Caki2 (cell line): ENCODE data around the gene PNKP. TPM values are rescaled to one million over a fixed set of nuclear protein-coding genes. Genes with fewer than 3 reads are reported as not detected.

Source experiments
- DNase-seq: peaks from one replicate; pipeline ENCODE4 v3.0.0-alpha.2; 2015; ENCODE audit warnings: low read depth
- in situ Hi-C: cut with HindIII; loops from 2 replicates; pipeline ENCODE4 v1.10.0; 2016; ENCODE audit warnings: low sequenced_read_pairs, low pct_unique_long_range_greater_than_20kb, mixed read lengths
- total RNA-seq: library from RNA; depleted of rRNA; stranded (reverse); fragments of >200 nt; shearing (Covaris generic); gene quantifications from 2 replicates; pipeline ENCODE4 v1.2.3, GENCODE V29; 2014; ENCODE audit warnings: low replicate concordance

The PNKP gene
- total RNA-seq, 1 experiment from 2014 or later: 99.6 TPM

DNA sequence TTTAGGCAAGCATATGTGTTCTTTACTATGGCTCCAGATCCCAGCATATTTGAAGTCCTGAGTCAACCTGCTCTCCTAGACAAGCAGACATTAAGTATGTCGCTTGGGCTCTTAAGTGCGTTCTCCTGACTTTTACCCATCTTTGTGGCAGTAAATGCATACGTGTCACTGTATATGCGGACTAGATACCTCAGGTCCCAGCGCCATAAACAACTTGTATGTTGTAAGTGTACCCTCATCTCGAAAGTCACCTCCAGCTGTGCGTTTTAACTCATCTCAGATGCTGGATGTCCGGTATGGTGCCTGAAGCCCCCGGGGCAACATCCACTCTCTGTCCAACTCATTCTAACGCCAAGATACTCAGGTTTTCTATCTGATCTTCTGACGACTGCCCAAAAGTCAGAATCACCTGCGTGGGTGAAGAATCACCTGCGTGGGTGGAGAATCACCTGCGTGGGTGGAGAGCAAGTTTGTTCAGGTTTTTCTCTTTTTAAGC is 14.7 kb downstream of the PNKP start:
- in situ Hi-C loops: no loop called here
- no peak for DNase-seq

DNA sequence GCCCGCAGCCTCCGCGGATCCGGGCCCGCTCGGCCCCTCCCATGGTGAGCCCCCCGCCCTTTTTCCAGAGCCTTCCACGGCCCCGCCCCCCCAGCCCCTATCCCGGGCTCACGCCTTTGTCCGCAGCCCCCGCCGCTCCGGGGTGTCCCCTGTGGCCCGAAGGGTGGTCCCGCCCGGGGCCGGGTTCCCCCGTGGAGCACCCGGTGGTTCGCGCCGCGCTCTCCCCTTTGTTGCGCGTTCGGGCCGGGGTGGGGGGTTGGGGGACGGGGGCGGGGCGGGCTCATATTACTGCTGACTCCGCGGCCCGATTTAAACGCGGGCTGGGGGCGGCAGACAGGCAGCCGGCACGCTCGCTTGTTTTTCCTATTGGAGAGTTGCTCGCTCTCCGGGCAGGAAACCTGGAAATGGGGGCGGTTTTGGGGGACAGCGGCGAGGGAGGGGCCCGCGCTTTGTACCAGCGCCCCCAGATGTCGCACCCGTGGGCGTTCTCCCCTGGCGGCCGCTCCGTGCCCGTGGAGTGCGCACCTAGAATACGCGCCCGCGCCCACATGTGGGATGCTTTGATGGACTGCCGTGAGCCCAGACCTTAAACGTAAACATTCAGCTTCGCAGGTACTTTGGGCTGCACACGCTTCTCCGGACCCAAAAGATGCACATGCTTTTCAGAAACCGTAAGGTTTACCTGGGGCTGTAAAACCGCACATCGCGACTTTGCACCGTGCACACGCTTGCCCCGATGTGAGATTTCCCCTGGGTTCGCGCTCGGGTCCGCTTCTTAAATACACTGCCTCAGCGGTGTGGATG is 15.7 kb downstream of the PNKP start:
- no peak for DNase-seq
- in situ Hi-C loops: no loop called here

DNA sequence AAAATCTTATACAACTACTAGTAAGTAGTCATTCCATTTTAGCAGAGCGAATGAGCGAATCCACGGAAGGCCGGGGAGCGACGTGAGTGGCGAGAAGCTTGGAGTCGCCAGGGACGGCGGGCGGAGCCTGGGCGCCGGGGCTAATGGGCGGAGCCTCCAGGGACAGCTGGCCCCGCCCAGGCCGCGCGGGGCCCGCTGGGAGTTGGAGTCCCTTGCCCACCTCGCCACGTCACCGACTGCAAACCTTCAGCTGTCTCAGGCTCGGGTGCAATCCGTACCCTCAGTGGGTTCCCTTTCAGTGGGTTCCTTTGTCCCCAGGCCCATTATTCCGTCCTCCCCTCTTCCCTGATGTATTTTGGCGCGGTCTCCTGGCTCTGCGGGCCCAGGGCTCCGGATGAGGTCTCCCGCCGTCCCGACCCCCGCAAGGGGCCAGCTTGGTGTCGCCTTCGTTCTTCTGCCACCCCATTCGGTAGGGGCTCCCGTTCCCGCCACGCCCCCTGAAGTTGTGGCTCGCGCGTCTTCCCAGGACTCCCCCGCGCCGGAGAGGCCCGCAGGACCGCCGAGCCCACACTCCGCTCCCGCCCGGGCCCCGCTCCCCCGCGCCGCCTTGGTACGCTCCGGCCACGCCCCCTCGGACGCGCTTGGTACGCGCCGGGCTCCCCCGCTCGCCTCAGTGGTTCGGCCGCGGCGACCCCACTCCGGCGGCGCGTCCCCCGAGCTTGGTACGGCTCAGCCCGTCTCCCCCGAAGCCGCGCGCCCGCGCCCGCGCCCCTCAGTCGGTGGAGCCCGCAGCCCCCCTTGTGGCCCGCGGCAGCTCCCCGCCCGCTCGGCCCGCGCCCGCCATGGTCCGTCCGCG is 16.7 kb downstream of the PNKP start, which contains the start of gene PTOV1:
Gene PTOV1, plus strand, starts transcription at position 673 of the 856 bp plus-strand sequence.
- peak; percentile 92 for DNase-seq
- in situ Hi-C loops: no loop called here

DNA sequence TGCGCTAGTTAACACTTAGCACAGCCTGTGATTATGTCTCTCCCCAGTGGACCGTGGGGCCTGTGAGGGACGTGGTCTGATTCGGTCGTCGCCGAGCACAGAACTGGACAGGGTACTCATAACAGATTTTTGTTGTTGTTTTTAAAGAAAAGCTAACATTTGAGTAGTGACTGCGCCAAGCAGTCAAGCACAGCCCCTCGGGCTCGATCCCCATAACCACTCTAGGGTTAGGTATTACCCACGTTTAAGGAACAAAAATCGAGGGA is 17.2 kb downstream of the PNKP start:
- in situ Hi-C loops: no loop called here
- DNase-seq: no peak

DNA sequence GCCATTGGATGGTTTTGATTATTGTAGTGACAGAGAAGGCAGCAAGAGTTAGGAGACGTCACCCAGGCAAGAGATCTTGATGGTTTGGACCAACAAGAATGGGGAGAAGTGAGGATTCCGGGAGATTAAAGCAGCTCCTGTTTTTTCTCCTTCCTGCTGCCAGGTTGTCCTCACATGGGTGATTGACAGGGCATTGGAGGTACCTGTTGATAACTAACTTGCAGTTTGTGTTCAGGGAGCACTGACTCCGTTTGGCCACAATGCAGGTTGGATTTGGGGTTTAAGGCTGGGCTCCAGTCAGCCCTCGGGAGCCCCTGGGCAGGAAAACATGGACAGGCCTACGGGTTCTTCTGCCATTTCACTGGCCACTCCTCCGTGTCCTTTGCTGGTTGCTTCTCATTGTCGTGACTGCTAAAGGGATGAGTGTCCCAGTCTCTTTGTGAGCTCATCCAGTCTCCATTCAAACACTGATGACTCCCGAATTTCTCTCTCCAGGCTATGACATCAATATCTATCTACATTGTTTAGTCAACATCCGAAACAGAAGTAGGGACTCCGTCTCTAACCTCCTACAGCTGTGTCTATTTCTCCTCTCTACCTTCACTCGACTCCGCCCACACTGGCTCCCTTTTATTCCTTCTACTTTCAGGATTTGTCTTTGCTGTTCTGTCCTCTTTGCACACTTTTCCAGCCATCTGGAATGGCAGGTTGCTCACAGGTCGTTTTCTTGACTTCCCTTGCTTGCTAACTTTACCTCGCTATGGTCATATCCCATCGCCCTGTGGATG is 17.7 kb downstream of the PNKP start:
- peak; percentile 19 for DNase-seq
- in situ Hi-C loops: no loop called here

DNA sequence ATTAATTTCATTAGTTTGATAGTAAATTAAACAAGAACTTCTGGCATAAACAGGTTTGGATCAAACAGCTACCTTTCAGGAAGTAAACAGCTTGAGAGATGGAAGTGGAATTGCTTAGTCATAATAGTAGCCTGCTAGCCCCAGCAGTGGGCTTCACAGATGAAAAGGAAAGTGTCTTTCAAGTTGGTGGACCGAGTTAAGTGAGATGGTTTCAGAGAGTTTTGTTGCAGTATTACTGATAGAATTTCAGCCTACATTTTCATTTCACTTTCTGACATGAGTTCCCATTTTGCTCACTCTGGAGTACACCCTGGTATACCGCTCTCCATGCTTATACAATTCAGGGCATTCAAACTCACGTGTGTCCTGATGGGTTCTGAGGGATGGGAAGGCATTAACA is 18.4 kb downstream of the PNKP start:
- in situ Hi-C loops: no loop called here
- DNase-seq: no peak

DNA sequence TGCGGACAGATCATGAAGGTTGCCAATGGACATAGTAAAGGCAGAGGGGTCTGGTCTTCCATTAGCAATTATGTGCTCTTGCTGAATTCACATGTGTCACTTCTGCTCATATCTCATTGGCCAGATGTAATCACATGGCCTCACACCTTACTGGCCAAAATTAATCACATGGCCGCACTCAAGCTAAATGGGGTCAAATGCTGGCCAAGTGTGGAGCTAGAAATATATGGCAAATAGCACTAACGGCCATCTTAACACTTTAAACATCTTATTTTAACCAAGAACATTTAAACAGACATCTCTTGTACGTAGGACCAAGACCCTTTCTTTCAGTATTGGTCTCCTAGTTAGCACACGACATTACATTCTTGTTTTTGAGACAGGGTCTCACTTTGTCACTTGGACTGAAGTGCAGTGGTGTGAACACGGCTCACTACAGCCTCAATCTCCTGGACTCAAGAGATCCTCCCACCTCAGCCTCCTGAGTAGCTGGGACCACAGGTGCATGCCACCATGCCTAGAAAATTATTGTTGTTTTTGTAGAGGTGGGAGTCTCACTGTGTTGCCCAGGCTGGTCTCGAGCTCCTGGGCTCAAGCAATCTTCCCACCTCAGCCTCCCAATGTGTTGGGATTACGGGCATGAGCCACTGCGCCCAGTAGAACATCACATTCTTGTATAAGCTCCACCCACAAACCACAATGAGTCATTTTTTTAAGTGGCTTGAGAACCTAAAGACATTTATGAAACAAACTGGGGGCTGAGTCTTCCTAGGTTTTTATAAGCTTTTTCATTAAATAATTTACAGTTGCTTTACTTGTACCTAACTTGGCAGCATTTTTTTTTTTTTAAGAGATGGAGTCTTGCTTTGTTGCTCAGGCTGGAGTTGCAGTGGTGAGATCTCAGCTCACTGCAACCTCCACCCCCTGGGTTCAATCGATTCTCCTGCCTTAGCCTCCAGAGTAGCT is 19.4 kb downstream of the PNKP start:
- peak; percentile 80 for DNase-seq
- in situ Hi-C loops: no loop called here

DNA sequence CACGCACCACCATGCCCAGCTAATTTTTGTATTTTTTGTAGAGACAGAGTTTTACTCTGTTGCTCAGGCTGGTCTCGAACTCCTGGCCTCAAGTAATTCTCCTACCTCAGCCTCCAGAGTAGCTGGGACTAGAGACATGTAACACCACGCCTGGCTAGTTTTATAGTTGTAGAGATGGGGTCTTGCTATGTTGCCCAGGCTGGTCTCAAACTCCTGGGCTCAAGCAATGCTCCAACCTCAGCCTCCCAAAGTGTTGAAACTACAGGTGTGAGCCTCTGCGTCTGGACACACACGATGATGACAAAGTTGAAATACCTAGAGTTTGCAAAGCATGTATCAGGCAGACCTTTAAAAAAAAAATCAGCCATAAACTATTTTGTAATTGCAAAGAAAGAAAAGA is 21.0 kb downstream of the PNKP start:
- in situ Hi-C loops: no loop called here
- DNase-seq: no peak

DNA sequence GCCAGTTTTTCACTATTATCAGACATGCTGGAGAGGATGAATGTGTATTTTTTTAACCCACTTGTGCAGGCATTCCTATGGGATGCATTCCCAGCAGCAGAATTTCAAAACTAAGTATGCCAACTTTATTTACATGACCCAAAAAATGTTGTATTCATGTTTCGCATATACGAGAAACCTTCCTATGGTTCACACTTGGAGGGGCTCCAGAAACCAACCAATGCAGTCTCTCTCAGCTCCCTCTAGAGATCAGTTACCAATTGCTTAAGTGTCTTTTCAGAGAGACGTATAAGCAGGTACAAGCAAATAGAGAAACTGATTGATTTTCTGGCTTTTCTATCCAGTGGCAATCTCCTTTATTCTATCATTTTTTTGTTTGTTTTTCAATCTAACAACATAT is 22.0 kb downstream of the PNKP start:
- in situ Hi-C loops: no loop called here
- DNase-seq: no peak

DNA sequence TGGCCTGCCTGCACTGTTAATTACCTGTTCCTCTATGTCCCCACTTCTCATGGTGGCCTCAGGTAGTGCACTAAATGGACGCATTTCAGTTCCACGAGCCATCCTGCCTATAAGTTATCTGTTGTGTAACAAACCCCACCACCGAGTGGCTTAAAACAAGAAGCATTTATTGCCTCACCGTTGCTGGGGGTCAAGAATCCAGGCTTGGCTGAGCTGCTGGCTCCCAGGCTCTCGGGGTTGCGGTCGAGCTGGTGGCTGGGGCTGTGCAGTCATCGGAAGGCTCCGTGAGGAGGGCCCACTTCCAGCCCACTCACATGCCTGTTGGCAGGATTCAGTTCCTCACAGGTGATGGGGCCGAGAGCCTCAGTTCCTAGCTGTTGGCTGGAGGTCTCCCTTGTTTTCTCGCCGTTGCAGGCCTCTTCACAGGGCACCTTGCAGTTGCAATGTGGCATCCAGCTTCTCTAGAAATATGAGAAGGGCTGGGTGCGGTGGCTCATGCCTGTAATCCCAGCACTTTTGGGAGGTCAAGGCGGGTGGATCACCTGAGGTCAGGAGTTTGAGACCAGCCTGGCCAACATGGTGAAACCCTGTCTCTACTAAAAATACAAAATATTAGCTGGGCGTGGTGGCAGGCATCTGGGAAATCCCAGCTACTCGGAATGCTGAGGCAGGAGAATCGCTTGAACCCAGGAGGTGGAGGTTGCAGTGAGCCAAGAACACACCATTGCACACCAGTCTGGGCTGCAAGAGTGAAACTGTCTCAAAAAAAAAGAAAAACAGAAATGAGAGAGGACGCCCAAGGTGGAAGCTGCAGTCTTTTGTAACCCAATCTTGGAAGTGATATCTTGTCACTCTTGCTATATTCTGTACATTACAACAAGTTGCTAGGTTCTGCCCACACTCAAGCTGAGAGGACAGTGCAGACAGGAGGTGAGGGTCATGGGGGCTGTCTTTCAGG is 23.0 kb downstream of the PNKP start:
- no peak for DNase-seq
- in situ Hi-C loops: no loop called here

DNA sequence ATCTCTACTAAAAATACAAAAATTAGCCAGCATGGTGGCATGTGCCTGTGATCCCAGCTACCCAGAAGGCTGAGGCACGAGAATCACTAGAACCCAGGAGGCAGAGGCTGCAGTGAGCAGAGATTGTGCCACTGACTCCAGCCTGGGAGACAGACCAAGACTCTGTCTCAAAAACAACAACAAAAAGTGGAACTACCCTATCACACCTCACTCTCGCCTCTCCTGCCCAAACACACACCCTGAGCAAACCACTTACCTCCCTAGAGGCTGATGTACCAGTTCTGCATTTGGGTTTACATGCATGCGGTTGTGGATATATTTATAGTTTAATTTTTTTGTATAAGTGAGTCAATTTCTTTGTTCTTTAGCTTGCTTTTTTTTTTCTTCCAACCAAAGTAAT is 24.1 kb downstream of the PNKP start:
- no peak for DNase-seq
- in situ Hi-C loops: no loop called here

DNA sequence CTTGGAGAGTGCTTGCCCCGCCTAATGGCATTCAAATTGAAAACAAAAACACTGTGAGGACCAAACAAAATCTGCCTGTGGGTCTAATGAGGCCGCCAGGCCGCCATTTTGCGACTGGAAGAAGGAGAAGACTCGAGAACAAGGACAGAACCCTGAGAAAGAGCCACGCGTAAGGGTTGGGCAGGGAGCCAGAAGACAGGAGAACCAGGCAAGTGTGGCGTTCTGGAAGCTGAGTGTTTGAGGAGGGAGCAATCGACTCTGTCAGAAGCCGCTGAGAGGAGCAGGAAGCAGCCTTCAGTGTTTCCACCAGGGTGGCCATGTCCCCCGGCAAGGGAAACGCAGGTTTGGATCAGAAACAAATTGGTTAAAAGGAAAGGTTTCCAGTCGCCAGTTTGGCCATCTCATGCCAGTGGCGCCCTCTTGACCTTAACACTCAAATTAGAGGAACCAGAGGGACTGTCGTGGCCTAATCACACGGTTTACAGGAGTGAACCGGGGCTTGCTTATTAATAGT is 26.6 kb downstream of the PNKP start:
- in situ Hi-C loops: no loop called here
- no peak for DNase-seq

DNA sequence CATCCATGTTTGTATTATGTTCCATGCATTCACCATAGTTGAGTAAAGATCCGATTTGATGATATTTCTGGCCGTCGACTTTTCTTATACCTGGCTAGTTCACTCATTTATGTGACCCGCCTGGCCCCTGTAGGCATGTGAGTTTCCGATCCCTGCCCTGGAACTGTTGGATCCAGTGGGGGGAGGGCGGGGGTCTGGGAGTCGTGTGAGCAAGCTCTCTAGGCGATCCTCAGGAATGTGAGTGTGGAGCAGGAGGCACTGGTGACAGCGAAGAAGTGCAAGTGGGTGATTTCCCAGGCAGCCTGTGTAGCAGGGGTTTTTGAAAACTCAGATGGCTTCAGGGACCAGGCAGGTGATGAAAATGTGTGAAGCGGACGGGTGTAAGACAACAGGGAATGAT is 27.1 kb downstream of the PNKP start:
- in situ Hi-C loops: no loop called here
- no peak for DNase-seq

DNA sequence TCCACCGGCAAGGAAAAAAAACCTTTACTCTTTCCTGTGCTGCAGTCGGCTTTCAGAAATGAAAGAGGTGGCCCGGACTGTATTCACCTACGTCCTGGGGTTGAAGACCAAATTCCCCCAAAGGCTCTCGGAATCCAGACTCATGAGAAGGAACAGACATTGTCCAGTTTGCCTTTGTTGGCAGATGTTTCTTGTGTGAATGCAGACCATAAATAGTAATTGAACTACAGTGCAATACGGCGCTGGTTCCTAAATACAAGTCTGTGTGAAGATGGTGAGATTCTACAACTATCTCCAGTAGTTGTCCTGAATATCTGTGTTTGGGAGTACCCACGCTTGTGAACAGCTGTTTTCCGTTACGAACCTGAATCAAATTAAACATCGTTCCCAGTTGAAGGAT is 27.7 kb downstream of the PNKP start:
- in situ Hi-C loops: no loop called here
- DNase-seq: no peak

DNA sequence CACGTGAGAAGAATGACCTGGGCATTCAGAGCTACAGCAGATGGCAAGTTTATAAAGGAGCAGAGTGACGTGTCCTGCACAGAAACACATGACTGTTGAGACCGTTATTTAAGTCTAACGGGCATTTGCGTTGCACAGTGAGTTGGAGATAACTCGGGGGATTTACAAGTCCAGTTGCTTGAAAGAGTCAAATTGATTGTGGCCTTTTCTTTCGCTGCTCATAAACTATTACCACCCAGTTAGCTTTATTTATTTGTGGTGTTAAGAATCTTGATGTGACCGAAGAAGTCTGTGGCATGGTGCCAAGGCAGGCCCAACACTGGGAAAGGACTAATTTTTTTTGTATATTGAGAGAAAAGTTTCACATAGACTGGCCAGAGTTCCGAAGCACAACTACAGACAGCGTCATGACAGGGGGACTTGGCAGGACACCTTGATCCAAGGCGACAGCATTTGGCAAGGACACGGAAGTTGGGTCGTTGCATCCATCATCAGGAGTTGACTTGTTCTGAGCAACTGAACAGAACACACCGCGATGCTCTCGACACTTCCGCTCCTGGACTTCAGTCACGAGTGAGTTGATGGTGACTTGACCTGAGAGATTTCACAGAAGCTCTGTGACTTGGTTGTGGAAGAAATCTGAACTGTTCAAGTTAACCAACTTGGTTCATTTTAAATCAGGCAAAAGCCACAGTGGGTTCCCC is 28.3 kb downstream of the PNKP start:
- no peak for DNase-seq
- in situ Hi-C loops: no loop called here

DNA sequence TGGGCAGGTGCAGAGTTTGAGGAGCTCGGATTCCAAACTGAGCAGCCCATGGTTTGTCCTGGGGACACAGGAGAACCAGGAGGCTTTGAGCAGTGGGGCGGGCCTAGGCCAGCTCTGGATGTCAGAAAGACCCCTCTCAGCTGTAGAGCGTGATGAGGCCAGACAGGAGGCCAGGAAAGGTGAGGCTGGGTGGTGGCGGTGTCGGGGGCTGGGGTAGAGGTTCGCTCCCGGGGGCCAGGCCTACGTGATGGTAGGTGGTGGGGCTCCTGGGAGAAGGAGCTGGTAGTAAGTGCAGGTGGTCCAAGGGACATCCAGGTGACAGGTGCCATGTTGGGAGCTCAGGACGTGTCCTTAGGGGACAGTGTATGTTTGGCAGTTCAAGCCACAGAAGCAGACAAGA is 30.0 kb downstream of the PNKP start:
- in situ Hi-C loops: no loop called here
- DNase-seq: no peak
